ENCODE results near the gene CEBPG. TPM values are rescaled to one million over a fixed set of nuclear protein-coding genes. Genes with fewer than 3 reads are reported as not detected.

CEBPG gene
- total and polyA plus RNA-seq, 2 donors (not counting 1 experiment from before 2014, with no cell fraction given), result 12.5 to 24.2 TPM

GRCh38 chr19:33362508-33363228 lies 10.8 kb upstream of the CEBPG start:
- intact Hi-C loops (cut with micrococcal nuclease), result no loop called here

More at GRCh38 chr19:33362508-33363228, 10.8 kb upstream of the CEBPG start:
- ChIA-PET CTCF (no interaction called here), POLR2A (no interaction called here)
- no peak for TF ChIP-seq CTCF (IDR thresholded peaks at IDR 0.05)
- no peak for TF ChIP-seq EZH2 (IDR thresholded peaks at IDR 0.05; ENCODE audit: borderline replicate concordance, insufficient read depth, low read depth, low read length, poor library complexity, severe bottlenecking)
- Histone ChIP-seq H3K79me2 (ENCODE audit: control insufficient read depth, insufficient read depth, low read length) (no peaks in the 10 kb centered on the region), H3K4me1 (ENCODE audit: control insufficient read depth in 2 of 2, insufficient read depth in 2 of 2, low read length in 2 of 2) (no peaks in the 10 kb centered on the region), H4K20me1 (ENCODE audit: control insufficient read depth, insufficient read depth, low read length, poor library complexity, severe bottlenecking) (no peaks in the 10 kb centered on the region), H3K9ac (ENCODE audit: low read length) (no peak overlapping the region), H3K27ac (ENCODE audit: low read length in 2 of 2) (no peak overlapping the region), H2AFZ (ENCODE audit: insufficient read depth, low read depth, low read length, poor library complexity, severe bottlenecking) (no peak overlapping the region), H3K27me3 (replicated peaks in 1 of 4; ENCODE audit: control extremely low read depth in 1 of 4, control insufficient read depth in 3 of 4, insufficient read depth in 4 of 4, low read length in 3 of 4) (peaks cover 0 to 13% (median 4%) of the 10 kb centered on the region in 4 experiments), H3K4me2 (replicated peaks; ENCODE audit: low read depth, low read length, poor library complexity, severe bottlenecking) (no peak overlapping the region), H3K9me3 (ENCODE audit: control extremely low read depth in 1 of 3, control insufficient read depth in 2 of 3, insufficient read depth in 1 of 3, low read length in 2 of 3) (peaks cover 0 to 1% (median 0%) of the 10 kb centered on the region in 3 donors), H3K36me3 (replicated peaks in 1 of 2; ENCODE audit: control extremely low read depth in 1 of 2, control insufficient read depth in 1 of 2, extremely low read depth in 1 of 2, insufficient read depth in 2 of 2, low read length in 1 of 2) (no peaks in the 10 kb centered on the region), H3K4me3 (ENCODE audit: control extremely low read depth in 1 of 5, extremely low read depth in 1 of 5, insufficient read depth in 1 of 5, low read depth in 2 of 5, low read length in 4 of 5) (no peak overlapping the region)
- Mint-ChIP-seq H3K9me3 (ENCODE audit: insufficient read depth) (no peaks in the 10 kb centered on the region), H3K27me3 (peaks cover 39% of the 10 kb centered on the region), H3K4me1 (no peaks in the 10 kb centered on the region), H3K4me3 (no peak overlapping the region), H3K27ac (no peak overlapping the region)
- DNase-seq, result no peak
- ATAC-seq (ENCODE audit: low read depth), result no peak
- WGBS (ENCODE audit: insufficient coverage), result 93% methylated on average over 4 of the region's 6 CpGs

Data from B cell (primary cell).